Ishikawa (cell line): ENCODE measurements around the gene PRELID2.

ENCODE experiments used
- EGR1 ChIP-seq: IDR thresholded peaks from 2 replicates; pipeline ENCODE4 v1.6.1; 2012
- EP300 ChIP-seq: IDR thresholded peaks from 2 replicates; pipeline ENCODE4 v1.6.1; 2012; ENCODE audit warnings: borderline replicate concordance
- FOXM1 ChIP-seq: IDR thresholded peaks from 2 replicates; pipeline ENCODE4 v1.6.1; 2012; ENCODE audit warnings: low read depth, borderline replicate concordance
- MAX ChIP-seq: IDR thresholded peaks from 2 replicates; pipeline ENCODE4 v1.6.1; 2012
- YY1 ChIP-seq: IDR thresholded peaks from 2 replicates; pipeline ENCODE4 v1.6.1; 2012; ENCODE audit warnings: low read depth
- TF ChIP-seq, protein P1 (sequence below): IDR thresholded peaks from 2 replicates; pipeline ENCODE4 v1.6.1; 2012; ENCODE audit warnings: low read depth, mild to moderate bottlenecking

DNA sequence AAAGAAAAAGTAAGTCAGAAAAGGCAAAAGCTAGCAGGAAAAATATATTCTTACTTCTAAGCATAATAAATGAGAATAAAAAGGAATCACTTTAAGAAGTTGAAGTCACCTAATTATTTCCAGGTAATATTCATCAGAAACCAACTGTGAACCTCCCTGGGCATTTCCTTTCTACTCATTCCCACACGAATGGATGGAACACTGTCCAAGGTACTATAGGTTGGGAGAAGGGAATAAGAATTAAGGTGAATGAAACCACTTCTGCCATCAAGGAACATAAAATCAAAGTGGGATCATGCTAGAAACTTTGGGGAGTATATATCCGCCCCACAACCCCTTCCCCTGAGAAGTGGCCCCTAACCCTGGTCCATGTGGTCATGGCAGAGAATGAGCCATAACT, 41.6 kb downstream of the PRELID2 start:
- TF ChIP-seq EP300 (no peak), EGR1 (no peak), FOXM1 (no peak), YY1 (no peak), MAX (no peak)
- TF ChIP-seq, protein P1, sequence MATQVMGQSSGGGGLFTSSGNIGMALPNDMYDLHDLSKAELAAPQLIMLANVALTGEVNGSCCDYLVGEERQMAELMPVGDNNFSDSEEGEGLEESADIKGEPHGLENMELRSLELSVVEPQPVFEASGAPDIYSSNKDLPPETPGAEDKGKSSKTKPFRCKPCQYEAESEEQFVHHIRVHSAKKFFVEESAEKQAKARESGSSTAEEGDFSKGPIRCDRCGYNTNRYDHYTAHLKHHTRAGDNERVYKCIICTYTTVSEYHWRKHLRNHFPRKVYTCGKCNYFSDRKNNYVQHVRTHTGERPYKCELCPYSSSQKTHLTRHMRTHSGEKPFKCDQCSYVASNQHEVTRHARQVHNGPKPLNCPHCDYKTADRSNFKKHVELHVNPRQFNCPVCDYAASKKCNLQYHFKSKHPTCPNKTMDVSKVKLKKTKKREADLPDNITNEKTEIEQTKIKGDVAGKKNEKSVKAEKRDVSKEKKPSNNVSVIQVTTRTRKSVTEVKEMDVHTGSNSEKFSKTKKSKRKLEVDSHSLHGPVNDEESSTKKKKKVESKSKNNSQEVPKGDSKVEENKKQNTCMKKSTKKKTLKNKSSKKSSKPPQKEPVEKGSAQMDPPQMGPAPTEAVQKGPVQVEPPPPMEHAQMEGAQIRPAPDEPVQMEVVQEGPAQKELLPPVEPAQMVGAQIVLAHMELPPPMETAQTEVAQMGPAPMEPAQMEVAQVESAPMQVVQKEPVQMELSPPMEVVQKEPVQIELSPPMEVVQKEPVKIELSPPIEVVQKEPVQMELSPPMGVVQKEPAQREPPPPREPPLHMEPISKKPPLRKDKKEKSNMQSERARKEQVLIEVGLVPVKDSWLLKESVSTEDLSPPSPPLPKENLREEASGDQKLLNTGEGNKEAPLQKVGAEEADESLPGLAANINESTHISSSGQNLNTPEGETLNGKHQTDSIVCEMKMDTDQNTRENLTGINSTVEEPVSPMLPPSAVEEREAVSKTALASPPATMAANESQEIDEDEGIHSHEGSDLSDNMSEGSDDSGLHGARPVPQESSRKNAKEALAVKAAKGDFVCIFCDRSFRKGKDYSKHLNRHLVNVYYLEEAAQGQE: peak; percentile 76
